OCI-LY1 (cell line): ENCODE data around the gene ATP5F1D.
A peak's percentile ranks its signal among the peaks of the same experiment; 100 is the strongest.

Experiments
- EZH2 ChIP-seq: fragments of 200-600 bp; sonication (generic), shearing (Covaris generic); IDR thresholded peaks from 2 replicates; pipeline ENCODE4 v1.8.0; 2017; ENCODE audit warnings: borderline replicate concordance, mixed run types, mild to moderate bottlenecking, antibody characterized with exemption, low read length, moderate library complexity, mixed read lengths
- TF ChIP-seq, protein P1 (sequence below): fragments of 200-600 bp; sonication (generic), shearing (Covaris generic); IDR thresholded peaks from 2 replicates; pipeline ENCODE4 v1.5.1; 2017; ENCODE audit warnings: mild to moderate bottlenecking, antibody characterized with exemption, low read length, moderate library complexity, mixed read lengths

DNA sequence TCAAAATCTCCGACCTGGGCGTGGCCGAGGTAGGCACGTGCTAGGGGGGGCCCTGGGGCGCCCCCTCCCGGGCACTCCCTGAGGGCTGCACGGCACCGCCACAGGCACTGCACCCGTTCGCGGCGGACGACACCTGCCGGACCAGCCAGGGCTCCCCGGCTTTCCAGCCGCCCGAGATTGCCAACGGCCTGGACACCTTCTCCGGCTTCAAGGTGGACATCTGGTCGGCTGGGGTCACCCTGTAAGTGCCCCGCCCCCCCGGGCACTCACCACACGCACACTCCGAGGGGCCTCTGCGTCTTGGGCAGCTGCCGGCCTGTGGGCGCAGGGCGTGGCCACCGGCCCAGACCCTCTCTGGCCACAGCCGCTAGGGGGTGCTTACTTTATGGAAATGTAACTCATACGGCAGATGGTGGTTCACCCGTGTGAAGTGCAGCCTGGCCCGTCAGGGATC is 21.0 kb upstream of the ATP5F1D start:
- TF ChIP-seq, protein P1, sequence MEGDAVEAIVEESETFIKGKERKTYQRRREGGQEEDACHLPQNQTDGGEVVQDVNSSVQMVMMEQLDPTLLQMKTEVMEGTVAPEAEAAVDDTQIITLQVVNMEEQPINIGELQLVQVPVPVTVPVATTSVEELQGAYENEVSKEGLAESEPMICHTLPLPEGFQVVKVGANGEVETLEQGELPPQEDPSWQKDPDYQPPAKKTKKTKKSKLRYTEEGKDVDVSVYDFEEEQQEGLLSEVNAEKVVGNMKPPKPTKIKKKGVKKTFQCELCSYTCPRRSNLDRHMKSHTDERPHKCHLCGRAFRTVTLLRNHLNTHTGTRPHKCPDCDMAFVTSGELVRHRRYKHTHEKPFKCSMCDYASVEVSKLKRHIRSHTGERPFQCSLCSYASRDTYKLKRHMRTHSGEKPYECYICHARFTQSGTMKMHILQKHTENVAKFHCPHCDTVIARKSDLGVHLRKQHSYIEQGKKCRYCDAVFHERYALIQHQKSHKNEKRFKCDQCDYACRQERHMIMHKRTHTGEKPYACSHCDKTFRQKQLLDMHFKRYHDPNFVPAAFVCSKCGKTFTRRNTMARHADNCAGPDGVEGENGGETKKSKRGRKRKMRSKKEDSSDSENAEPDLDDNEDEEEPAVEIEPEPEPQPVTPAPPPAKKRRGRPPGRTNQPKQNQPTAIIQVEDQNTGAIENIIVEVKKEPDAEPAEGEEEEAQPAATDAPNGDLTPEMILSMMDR = peak; percentile 78
- no peak for TF ChIP-seq EZH2
